Esophagus squamous epithelium (tissue), 5 donors: ENCODE measurements around the gene BCL2. TPM values are rescaled to one million over a fixed set of nuclear protein-coding genes. Genes with fewer than 3 reads are reported as not detected.
"Not testable (repeated sequence)": the region's sequence is repeated elsewhere in the genome, so short reads cannot be mapped to it uniquely, and the experiment has no call there.

ENCODE experiments used
- DNase-seq: peaks from one replicate; lab custom pipeline; 2025; lab: John Stamatoyannopoulos, UW
- H3K27ac ChIP-seq, 4 donors: fragments of 200-600 bp; sonication (generic); one replicate each; pipeline ENCODE4 v1.5.1; 2016 to 2019; ENCODE audit warnings: mild to moderate bottlenecking in 1 of 4
- H3K27me3 ChIP-seq, 4 donors: fragments of 200-600 bp; sonication (generic); 1 replicate in 3 of 4; 2 replicates in 1 of 4; pipeline versions ENCODE4 v1.5.1 to v1.6.0; 2017 to 2021; ENCODE audit warnings: antibody characterized with exemption in 1 of 4
- H3K36me3 ChIP-seq, 3 donors: fragments of 200-600 bp; sonication (generic); one replicate each; pipeline ENCODE4 v1.5.1; 2016 to 2019
- H3K4me1 ChIP-seq, 3 donors: fragments of 200-600 bp; sonication (generic); one replicate each; pipeline ENCODE4 v1.5.1; 2017 to 2019
- H3K4me3 ChIP-seq, 4 donors: fragments of 200-600 bp; sonication (generic); 1 replicate in 3 of 4; 2 replicates in 1 of 4; pipeline ENCODE4 v1.5.1; 2016 to 2019; ENCODE audit warnings: mild to moderate bottlenecking in 2 of 4, moderate library complexity in 1 of 4
- H3K9me3 ChIP-seq, 3 donors: fragments of 200-600 bp; sonication (generic); one replicate each; pipeline ENCODE4 v1.5.1; 2016 to 2019
- POLR2A ChIP-seq, 4 donors: fragments of 450-650 bp; IDR thresholded peaks; one replicate each; pipeline ENCODE4 v1.6.1; 2017; ENCODE audit warnings: antibody characterized with exemption in 4 of 4, mild to moderate bottlenecking in 4 of 4, moderate library complexity in 3 of 4
- WGBS, 2 donors: methylation state at CpG; one replicate each; pipeline ENCODE4 v1.1.5; 2018; 5-methylcytosine and 5-hydroxymethylcytosine counted together
- intact Hi-C: fragments of 100-400 bp; cut with DNase I; formaldehyde crosslinking; loops from one replicate; pipeline ENCODE4 v1.15.0; 2022
- total RNA-seq, 4 donors: library from RNA; depleted of rRNA; stranded (reverse); fragments of >200 nt; gene quantifications; one replicate each; pipeline ENCODE4 v1.1.0, GENCODE V29; 2016
- TF ChIP-seq, protein P1 (sequence below), 6 experiments: fragments of 450-650 bp in 4 of 6; fragments of 200-600 bp in 2 of 6; sonication (generic) in 2 of 6; IDR thresholded peaks; one replicate each; pipeline ENCODE4 v1.5.1; 2016 to 2019; ENCODE audit warnings: antibody characterized with exemption in 6 of 6, mild to moderate bottlenecking in 4 of 6, moderate library complexity in 4 of 6
- donor health status: DM: yes; HTN: yes; CAD: no.

The BCL2 gene
- total RNA-seq, 4 donors from 2014 or later: 3.1 to 17.4 (median 4.2) TPM

DNA sequence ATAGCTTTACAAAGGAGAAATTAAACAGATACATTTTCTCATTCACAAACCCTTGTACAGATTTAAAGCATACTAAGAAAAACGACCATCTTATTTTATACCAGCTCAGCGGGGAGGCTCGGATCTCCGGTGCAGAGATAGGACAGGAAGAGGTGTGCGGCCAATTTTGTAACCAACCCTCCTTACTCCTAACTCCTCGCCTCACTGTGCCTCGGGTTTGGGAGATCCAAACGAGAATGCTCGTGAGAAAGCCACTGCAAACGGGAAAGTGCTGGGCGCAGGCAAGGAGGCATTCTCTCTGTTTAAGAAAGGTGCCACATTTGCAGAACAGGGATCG lies 46.3 kb upstream of the BCL2 start:
- H3K4me1 ChIP-seq: peaks cover 0 to 35% (median 6%) of the 10 kb centered on the region in 3 donors
- 1 to 4% methylated on average over 12 of the region's 12 CpGs for WGBS, 2 donors
- no peaks in the 10 kb centered on the region for H3K9me3 ChIP-seq
- H3K4me3 ChIP-seq: peak overlapping the region; percentile 81 to 98 (median 88)
- DNase-seq: no peak
- no peak for TF ChIP-seq POLR2A (IDR thresholded peaks at IDR 0.05)
- TF ChIP-seq, protein P1, sequence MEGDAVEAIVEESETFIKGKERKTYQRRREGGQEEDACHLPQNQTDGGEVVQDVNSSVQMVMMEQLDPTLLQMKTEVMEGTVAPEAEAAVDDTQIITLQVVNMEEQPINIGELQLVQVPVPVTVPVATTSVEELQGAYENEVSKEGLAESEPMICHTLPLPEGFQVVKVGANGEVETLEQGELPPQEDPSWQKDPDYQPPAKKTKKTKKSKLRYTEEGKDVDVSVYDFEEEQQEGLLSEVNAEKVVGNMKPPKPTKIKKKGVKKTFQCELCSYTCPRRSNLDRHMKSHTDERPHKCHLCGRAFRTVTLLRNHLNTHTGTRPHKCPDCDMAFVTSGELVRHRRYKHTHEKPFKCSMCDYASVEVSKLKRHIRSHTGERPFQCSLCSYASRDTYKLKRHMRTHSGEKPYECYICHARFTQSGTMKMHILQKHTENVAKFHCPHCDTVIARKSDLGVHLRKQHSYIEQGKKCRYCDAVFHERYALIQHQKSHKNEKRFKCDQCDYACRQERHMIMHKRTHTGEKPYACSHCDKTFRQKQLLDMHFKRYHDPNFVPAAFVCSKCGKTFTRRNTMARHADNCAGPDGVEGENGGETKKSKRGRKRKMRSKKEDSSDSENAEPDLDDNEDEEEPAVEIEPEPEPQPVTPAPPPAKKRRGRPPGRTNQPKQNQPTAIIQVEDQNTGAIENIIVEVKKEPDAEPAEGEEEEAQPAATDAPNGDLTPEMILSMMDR (IDR thresholded peaks at IDR 0.05): no peak
- intact Hi-C loops: loop anchor here (5.0 kb wide), 1 partner anchor 71 kb away; no protein-coding TSS in a partner anchor
- H3K27me3 ChIP-seq: no peaks in the 10 kb centered on the region
- H3K36me3 ChIP-seq: peaks cover 0 to 21% (median 4%) of the 10 kb centered on the region in 3 donors
- peak overlapping the region; percentile 95 to 99 (median 98) for H3K27ac ChIP-seq

DNA sequence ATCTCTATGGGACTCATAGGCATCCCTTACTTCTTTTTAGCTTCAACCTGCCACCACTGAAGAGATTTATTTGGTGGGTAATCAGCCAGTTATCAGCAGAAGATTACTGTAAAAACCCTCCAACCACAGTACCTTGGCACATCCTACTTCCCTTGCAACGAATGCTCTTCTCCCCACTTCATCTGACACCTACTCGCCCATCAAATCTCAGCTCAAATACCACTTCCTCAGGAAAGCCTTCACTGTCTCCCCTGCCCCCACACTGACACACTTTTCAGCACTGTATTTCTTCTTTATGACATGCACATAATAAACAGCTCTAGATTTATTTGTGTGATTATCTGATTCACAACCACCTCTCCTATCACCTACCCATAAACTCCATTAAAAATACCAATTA lies 44.4 kb upstream of the BCL2 start:
- 60 to 63% methylated on average over 2 of the region's 2 CpGs for WGBS, 2 donors
- no peak for TF ChIP-seq POLR2A (IDR thresholded peaks at IDR 0.05)
- TF ChIP-seq, protein P1 (IDR thresholded peaks at IDR 0.05): no peak

DNA sequence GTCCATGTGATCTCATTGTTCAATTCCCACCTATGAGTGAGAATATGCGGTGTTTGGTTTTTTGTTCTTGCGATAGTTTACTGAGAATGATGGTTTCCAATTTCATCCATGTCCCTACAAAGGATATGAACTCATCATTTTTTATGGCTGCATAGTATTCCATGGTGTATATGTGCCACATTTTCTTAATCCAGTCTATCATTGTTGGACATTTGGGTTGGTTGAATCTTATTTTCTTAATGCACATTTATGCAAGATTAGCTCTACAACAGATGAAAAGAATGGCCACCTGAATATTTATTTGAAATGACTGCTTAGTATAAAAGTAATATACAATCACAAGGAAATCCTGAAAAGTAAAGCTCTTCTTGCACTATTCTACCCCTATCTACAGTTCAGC lies 43.9 kb upstream of the BCL2 start:
- intact Hi-C loops: not testable (repeated sequence)
- no CpG with 5 or more reads among the region's 2 CpGs for WGBS, 2 donors

More for the DNA sequence above, 44.4 kb upstream of the BCL2 start:
- no peak overlapping the region for H3K27ac ChIP-seq
- no peaks in the 10 kb centered on the region for H3K9me3 ChIP-seq
- no peaks in the 10 kb centered on the region for H3K27me3 ChIP-seq
- no peak overlapping the region for H3K4me3 ChIP-seq
- peaks cover 0 to 35% (median 6%) of the 10 kb centered on the region in 3 donors for H3K4me1 ChIP-seq
- H3K36me3 ChIP-seq: peaks cover 0 to 39% (median 11%) of the 10 kb centered on the region in 3 donors
- DNase-seq: no peak
- intact Hi-C loops: no loop called here

GRCh38 chr18:63356272-63356896 lies 36.8 kb upstream of the BCL2 start:
- no peaks in the 10 kb centered on the region for H3K27me3 ChIP-seq
- 53 to 64% methylated on average over 4 to 7 of the region's 7 CpGs for WGBS, 2 donors
- no peak for TF ChIP-seq POLR2A (IDR thresholded peaks at IDR 0.05)
- TF ChIP-seq, protein P1 (IDR thresholded peaks at IDR 0.05): no peak
- no peaks in the 10 kb centered on the region for H3K4me1 ChIP-seq
- no peaks in the 10 kb centered on the region for H3K9me3 ChIP-seq
- H3K27ac ChIP-seq: no peak overlapping the region
- H3K4me3 ChIP-seq: no peak overlapping the region
- peaks cover 9 to 99% (median 38%) of the 10 kb centered on the region in 3 donors for H3K36me3 ChIP-seq
- DNase-seq: no peak
- intact Hi-C loops: no loop called here

More for the DNA sequence above, 43.9 kb upstream of the BCL2 start:
- peaks cover 0 to 32% (median 6%) of the 10 kb centered on the region in 3 donors for H3K4me1 ChIP-seq
- H3K4me3 ChIP-seq, H3K27me3 ChIP-seq, DNase-seq, H3K27ac ChIP-seq, H3K9me3 ChIP-seq: not testable (repeated sequence)
- H3K36me3 ChIP-seq: peaks cover 0 to 44% (median 11%) of the 10 kb centered on the region in 3 donors

DNA sequence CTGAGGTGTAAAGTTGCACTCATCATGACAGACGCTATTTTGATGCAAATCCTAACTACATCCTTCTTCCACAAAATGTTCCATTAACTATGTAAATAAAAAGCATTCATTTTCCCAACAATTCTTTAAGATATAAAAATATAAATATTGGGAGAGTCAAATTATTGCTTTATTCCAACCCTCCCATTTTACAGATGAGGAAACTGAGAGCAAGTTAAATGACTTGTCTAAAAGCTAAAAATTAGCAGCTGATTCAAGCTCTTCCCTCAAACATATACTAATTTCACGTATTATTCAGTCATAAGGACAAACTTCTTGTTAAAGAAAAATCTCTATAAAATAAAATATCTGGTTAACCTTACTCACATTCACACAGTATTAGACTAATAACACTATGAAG lies 30.7 kb upstream of the BCL2 start:
- Histone ChIP-seq H3K4me1 (peaks cover 9 to 29% (median 15%) of the 10 kb centered on the region in 3 donors), H3K27ac (no peak overlapping the region), H3K4me3 (no peak overlapping the region), H3K27me3 (no peaks in the 10 kb centered on the region), H3K36me3 (peaks cover 16 to 92% (median 48%) of the 10 kb centered on the region in 3 donors), H3K9me3 (no peaks in the 10 kb centered on the region)
- no peak for DNase-seq
- TF ChIP-seq, protein P1 (IDR thresholded peaks at IDR 0.05): no peak
- TF ChIP-seq POLR2A (IDR thresholded peaks at IDR 0.05): no peak
- WGBS, 2 donors: 47 to 48% methylated on average over 2 of the region's 2 CpGs
- intact Hi-C loops: no loop called here
